SH-SY5Y (cell line): ENCODE results near the gene NKAIN2.

Source experiments
- GATA2 ChIP-seq: IDR thresholded peaks from 2 replicates; pipeline ENCODE4 v1.6.1; 2011; ENCODE audit warnings: mild to moderate bottlenecking, low read depth, low read length
- GATA3 ChIP-seq: IDR thresholded peaks from 2 replicates; pipeline ENCODE4 v1.6.1; 2011; ENCODE audit warnings: low read depth, mild to moderate bottlenecking, low read length, moderate library complexity

DNA sequence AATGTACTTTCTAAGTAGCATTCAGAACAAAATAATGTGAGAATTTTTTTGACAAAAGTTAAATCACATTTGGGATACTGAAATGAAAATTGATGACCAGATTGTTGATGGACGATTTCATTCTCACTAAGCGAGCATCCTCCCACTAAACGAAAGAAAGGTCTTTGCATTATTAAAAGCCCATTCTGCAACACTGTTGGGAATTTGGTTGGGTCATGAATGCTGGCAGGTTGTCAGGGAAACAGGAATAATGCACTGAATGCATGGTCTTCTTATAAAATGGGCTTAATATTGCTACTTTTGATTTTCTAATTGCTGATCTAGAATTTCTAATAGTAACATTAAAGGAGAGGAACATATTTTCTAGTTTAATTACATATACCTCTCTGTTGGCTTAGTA is 229.8 kb downstream of the NKAIN2 start:
- TF ChIP-seq GATA2 = no peak
- no peak for TF ChIP-seq GATA3
